GM12892 (cell line): ENCODE results near the gene ITGB8.

ENCODE experiments used
- POLR2A ChIP-seq: IDR thresholded peaks from 2 replicates; pipeline ENCODE4 v1.6.1; 2011; ENCODE audit warnings: low read depth, low read length, control low read depth
- TAF1 ChIP-seq: IDR thresholded peaks from 2 replicates; pipeline ENCODE4 v1.6.1; 2011; ENCODE audit warnings: low read depth, mild to moderate bottlenecking, control low read depth, low read length, borderline replicate concordance

GRCh38 chr7:20328027-20328426 lies 2.7 kb upstream of the ITGB8 start:
- no peak for TF ChIP-seq POLR2A
- no peak for TF ChIP-seq TAF1
